PC-9 (cell line): ENCODE data around the gene RIC3. TPM values are rescaled to one million over a fixed set of nuclear protein-coding genes. Genes with fewer than 3 reads are reported as not detected.

ENCODE experiments used
- BruUV-seq: library from RNA; stranded (reverse); fragments of 400-500 nt; replicated peaks from 2 replicates; lab custom pipeline; 2021; lab: Mats Ljungman, UMichigan
- CTCF ChIA-PET: fragments of 300-600 bp; sonication (Branson Sonifier 250); formaldehyde crosslinking; loops from one replicate; lab custom pipeline; 2022; ENCODE audit warnings: antibody characterized with exemption; lab: Charles Lee
- POLR2A ChIA-PET: fragments of 300-600 bp; sonication (Branson Sonifier 250); formaldehyde crosslinking; loops from one replicate; lab custom pipeline; 2022; ENCODE audit warnings: antibody characterized with exemption; ENCODE audit not compliant: unreplicated experiment; lab: Charles Lee
- DNase-seq, 2 experiments: peaks; one replicate each; pipeline versions ENCODE4 v3.0.0 to v3.0.0-alpha.2; 2015 to 2022; ENCODE audit warnings: mixed read lengths in 1 of 2
- H2AFZ ChIP-seq: fragments of 200-600 bp; sonication (generic); 2 replicates; pipeline ENCODE4 v1.8.1; 2017; ENCODE audit warnings: antibody characterized with exemption
- H3F3A ChIP-seq: fragments of 200-600 bp; sonication (generic); 2 replicates; pipeline ENCODE4 v1.8.1; 2017; ENCODE audit warnings: antibody characterized with exemption, mild to moderate bottlenecking, low read depth; ENCODE audit not compliant: insufficient read depth
- H3K27ac ChIP-seq: fragments of 200-600 bp; sonication (generic); 2 replicates; pipeline ENCODE4 v1.6.1; 2016; ENCODE audit warnings: mixed run types
- H3K27me3 ChIP-seq: fragments of 200-600 bp; sonication (generic); 2 replicates; pipeline ENCODE4 v1.6.1; 2016; ENCODE audit warnings: low read depth, mixed run types; ENCODE audit not compliant: insufficient read depth
- H3K36me3 ChIP-seq: fragments of 200-600 bp; sonication (generic); 2 replicates; pipeline ENCODE4 v1.6.1; 2016; ENCODE audit warnings: low read depth, mixed run types
- H3K4me1 ChIP-seq: fragments of 200-600 bp; sonication (generic); replicated peaks from 2 replicates; pipeline ENCODE4 v1.6.1; 2016; ENCODE audit warnings: mixed run types; ENCODE audit not compliant: insufficient read depth
- H3K4me2 ChIP-seq: fragments of 200-600 bp; sonication (generic); 2 replicates; pipeline ENCODE4 v1.6.1; 2017; ENCODE audit warnings: mixed run types
- H3K4me3 ChIP-seq: fragments of 200-600 bp; sonication (generic); 2 replicates; pipeline ENCODE4 v1.6.1; 2016; ENCODE audit warnings: mixed run types
- H3K79me2 ChIP-seq: fragments of 200-600 bp; sonication (generic); 2 replicates; pipeline ENCODE4 v1.6.1; 2017; ENCODE audit warnings: low read depth, mixed run types
- H3K9me2 ChIP-seq: fragments of 200-600 bp; sonication (generic); 2 replicates; pipeline ENCODE4 v1.8.1; 2017; ENCODE audit warnings: mild to moderate bottlenecking; ENCODE audit not compliant: insufficient read depth
- H3K9me3 ChIP-seq: fragments of 200-600 bp; sonication (generic); 2 replicates; pipeline ENCODE4 v1.8.1; 2016; ENCODE audit warnings: low read depth; ENCODE audit not compliant: insufficient read depth
- H4K20me1 ChIP-seq: fragments of 200-600 bp; sonication (generic); 2 replicates; pipeline ENCODE4 v1.8.1; 2017; ENCODE audit not compliant: insufficient read depth
- EZH2 ChIP-seq: fragments of 200-600 bp; sonication (generic); IDR thresholded peaks from 2 replicates; pipeline ENCODE4 v1.8.0; 2017; ENCODE audit warnings: antibody characterized with exemption, low read depth
- intact Hi-C: fragments of 100-400 bp; cut with micrococcal nuclease; formaldehyde crosslinking; loops from one replicate; pipeline ENCODE4 v1.10.0; 2022; ENCODE audit not compliant: unreplicated experiment
- total RNA-seq: library from RNA; stranded (reverse); gene quantifications from 2 replicates; pipeline ENCODE4 v1.2.3, GENCODE V29; 2021
- TF ChIP-seq, protein P1 (sequence below): fragments of 200-600 bp; sonication (generic); conservative IDR thresholded peaks from 2 replicates; pipeline ENCODE4 v1.6.1; 2017; ENCODE audit warnings: mixed run types, antibody characterized with exemption, mild to moderate bottlenecking, moderate library complexity

The RIC3 gene
- total RNA-seq, 1 experiment from 2014 or later: not detected

DNA sequence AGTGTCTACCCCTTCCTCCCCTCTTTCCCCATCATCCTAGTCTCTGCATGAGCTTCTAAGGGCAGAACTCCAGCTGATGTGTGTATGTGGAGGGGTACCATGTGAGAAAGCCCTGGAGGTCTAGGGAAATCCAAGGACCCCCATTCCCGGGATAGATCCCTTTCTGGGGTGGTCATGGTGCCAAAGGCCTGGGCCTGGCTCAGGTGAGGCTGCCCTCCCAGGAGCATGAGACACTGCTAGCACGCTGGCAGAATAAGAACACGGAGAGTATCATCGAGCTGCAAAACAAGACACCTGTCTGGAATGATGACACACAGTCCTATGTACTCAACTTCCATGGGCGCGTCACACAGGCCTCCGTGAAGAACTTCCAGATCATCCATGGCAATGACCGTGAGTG is 68.2 kb downstream of the RIC3 start:
- H3F3A ChIP-seq: no peaks in the 10 kb centered on the region
- H3K79me2 ChIP-seq: no peaks in the 10 kb centered on the region
- no peak overlapping the region for H3K27ac ChIP-seq
- no peaks in the 10 kb centered on the region for H3K36me3 ChIP-seq
- no peak overlapping the region for H2AFZ ChIP-seq
- no peak for DNase-seq
- H3K4me1 ChIP-seq: no peaks in the 10 kb centered on the region
- intact Hi-C loops: no loop called here
- no peaks in the 10 kb centered on the region for H3K9me2 ChIP-seq
- ChIA-PET POLR2A (no interaction called here), CTCF (interaction anchor here (0.6 to 2.6 kb wide), 2 partner anchors 54 to 94 kb away, joined by 5 to 22 read pairs; no protein-coding TSS in a partner anchor)
- H3K27me3 ChIP-seq: no peaks in the 10 kb centered on the region
- H3K9me3 ChIP-seq: no peaks in the 10 kb centered on the region
- no peak overlapping the region for H3K4me3 ChIP-seq
- no peak for TF ChIP-seq EZH2
- TF ChIP-seq, protein P1, sequence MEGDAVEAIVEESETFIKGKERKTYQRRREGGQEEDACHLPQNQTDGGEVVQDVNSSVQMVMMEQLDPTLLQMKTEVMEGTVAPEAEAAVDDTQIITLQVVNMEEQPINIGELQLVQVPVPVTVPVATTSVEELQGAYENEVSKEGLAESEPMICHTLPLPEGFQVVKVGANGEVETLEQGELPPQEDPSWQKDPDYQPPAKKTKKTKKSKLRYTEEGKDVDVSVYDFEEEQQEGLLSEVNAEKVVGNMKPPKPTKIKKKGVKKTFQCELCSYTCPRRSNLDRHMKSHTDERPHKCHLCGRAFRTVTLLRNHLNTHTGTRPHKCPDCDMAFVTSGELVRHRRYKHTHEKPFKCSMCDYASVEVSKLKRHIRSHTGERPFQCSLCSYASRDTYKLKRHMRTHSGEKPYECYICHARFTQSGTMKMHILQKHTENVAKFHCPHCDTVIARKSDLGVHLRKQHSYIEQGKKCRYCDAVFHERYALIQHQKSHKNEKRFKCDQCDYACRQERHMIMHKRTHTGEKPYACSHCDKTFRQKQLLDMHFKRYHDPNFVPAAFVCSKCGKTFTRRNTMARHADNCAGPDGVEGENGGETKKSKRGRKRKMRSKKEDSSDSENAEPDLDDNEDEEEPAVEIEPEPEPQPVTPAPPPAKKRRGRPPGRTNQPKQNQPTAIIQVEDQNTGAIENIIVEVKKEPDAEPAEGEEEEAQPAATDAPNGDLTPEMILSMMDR: no peak
- BruUV-seq: no TSS peak
- H3K4me2 ChIP-seq: no peak overlapping the region
- no peaks in the 10 kb centered on the region for H4K20me1 ChIP-seq

GRCh38 chr11:8100158-8100557 is 68.7 kb downstream of the RIC3 start:
- TF ChIP-seq, protein P1: no peak
- no peak for TF ChIP-seq EZH2
- Histone ChIP-seq H4K20me1 (no peaks in the 10 kb centered on the region), H3F3A (no peaks in the 10 kb centered on the region), H3K9me3 (no peaks in the 10 kb centered on the region), H3K4me2 (no peak overlapping the region), H3K36me3 (no peaks in the 10 kb centered on the region), H3K27ac (no peak overlapping the region), H3K79me2 (no peaks in the 10 kb centered on the region), H2AFZ (no peak overlapping the region), H3K9me2 (no peaks in the 10 kb centered on the region), H3K4me1 (no peaks in the 10 kb centered on the region), H3K27me3 (no peaks in the 10 kb centered on the region), H3K4me3 (no peak overlapping the region)
- DNase-seq: no peak
- BruUV-seq: no TSS peak
- intact Hi-C loops: no loop called here
- ChIA-PET CTCF (interaction anchor here (1.1 to 2.6 kb wide), 2 partner anchors 69 to 94 kb away, joined by 3 to 22 read pairs; no protein-coding TSS in a partner anchor), POLR2A (no interaction called here)

DNA sequence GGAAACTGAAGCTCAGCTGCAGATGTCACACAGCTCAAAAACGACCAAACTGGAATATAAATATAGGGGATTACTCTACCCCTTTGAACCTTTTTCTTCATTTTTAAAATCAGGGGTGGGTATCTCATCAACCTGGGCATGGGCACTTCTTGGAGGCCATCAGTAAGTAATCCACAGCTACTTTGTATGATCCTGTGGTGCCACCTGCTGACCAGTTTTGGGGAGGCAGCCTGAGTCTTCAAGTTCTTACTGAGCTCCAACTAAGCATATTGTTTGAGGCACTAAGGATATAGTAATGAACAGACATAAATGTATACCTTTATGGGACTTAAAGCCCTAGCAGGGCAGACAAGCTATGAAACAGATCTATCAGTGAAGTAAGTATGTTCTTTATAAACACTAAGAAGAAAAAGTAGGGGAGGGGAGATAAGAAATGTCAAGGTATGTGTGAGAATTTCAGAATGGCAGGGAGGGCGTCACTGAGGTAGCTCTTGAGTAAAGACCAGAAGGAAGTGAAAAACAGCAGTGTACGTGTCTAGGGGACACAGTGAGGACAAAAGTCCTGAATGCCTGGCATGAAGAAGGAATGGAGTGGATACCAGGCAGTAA is 69.4 kb downstream of the RIC3 start:
- TF ChIP-seq, protein P1: peak; percentile 85
- TF ChIP-seq EZH2: no peak
- no peaks in the 10 kb centered on the region for H3K9me2 ChIP-seq
- H3K4me2 ChIP-seq: no peak overlapping the region
- H4K20me1 ChIP-seq: no peaks in the 10 kb centered on the region
- H3F3A ChIP-seq: no peaks in the 10 kb centered on the region
- H3K4me3 ChIP-seq: no peak overlapping the region
- no peaks in the 10 kb centered on the region for H3K36me3 ChIP-seq
- BruUV-seq: no TSS peak
- no peaks in the 10 kb centered on the region for H3K79me2 ChIP-seq
- POLR2A ChIA-PET: interaction anchor here (0.6 kb wide), 1 partner anchor 733 kb away, joined by 27 read pairs; no protein-coding TSS in a partner anchor
- no peak overlapping the region for H2AFZ ChIP-seq
- H3K27me3 ChIP-seq: no peaks in the 10 kb centered on the region
- no peaks in the 10 kb centered on the region for H3K9me3 ChIP-seq
- intact Hi-C loops: loop anchor here (1.0 to 2.0 kb wide), 2 partner anchors 93 to 1001 kb away; no protein-coding TSS in a partner anchor
- H3K27ac ChIP-seq: no peak overlapping the region
- no peaks in the 10 kb centered on the region for H3K4me1 ChIP-seq
- CTCF ChIA-PET: interaction anchor here (0.5 to 2.6 kb wide), 7 partner anchors 9 to 1045 kb away, joined by 3 to 22 read pairs (median 4); no protein-coding TSS in a partner anchor
- peak; percentile 42 to 66 for DNase-seq
